HG03439 (cell line): ENCODE data around the gene C6orf15.
A peak's percentile ranks its signal among the peaks of the same experiment; 100 is the strongest.
"Not testable (repeated sequence)": the region's sequence is repeated elsewhere in the genome, so short reads cannot be mapped to it uniquely, and the experiment has no call there.

Experiments
- ATAC-seq: cut with Tn5 transposase; IDR thresholded peaks from one replicate; pipeline ENCODE4 v1.9.1; 2021; ENCODE audit warnings: mild to moderate bottlenecking, moderate library complexity; ENCODE audit not compliant: unreplicated experiment

The C6orf15 gene

GRCh38 chr6:31070711-31071197 is 41.6 kb downstream of the C6orf15 start:
- no peak for ATAC-seq

GRCh38 chr6:31068669-31069340 is 43.6 kb downstream of the C6orf15 start:
- ATAC-seq, result peak; percentile 63

- not testable (repeated sequence) for ATAC-seq
These were observed 44.3 kb downstream of the C6orf15 start for GRCh38 chr6:31067891-31068668.

- not testable (repeated sequence) for ATAC-seq
These were observed 45.3 kb downstream of the C6orf15 start for GRCh38 chr6:31067028-31067427.

- no peak for ATAC-seq
These were observed 46.8 kb downstream of the C6orf15 start for GRCh38 chr6:31065556-31065955.

GRCh38 chr6:31063906-31064435 is 48.4 kb downstream of the C6orf15 start:
- no peak for ATAC-seq
